Endothelial cell of umbilical vein (primary cell): ENCODE measurements around the gene SOX5.

ENCODE experiments used
- EZH2 ChIP-seq: IDR thresholded peaks from 2 replicates; pipeline ENCODE4 v1.6.1; 2012; ENCODE audit warnings: borderline replicate concordance, low read depth, mild to moderate bottlenecking, moderate library complexity, low read length, inconsistent platforms; ENCODE audit not compliant: severe bottlenecking
- FOS ChIP-seq: IDR thresholded peaks from 2 replicates; pipeline ENCODE4 v1.6.1; 2011; ENCODE audit warnings: mild to moderate bottlenecking, low read length, moderate library complexity, borderline replicate concordance; ENCODE audit not compliant: insufficient read depth
- MAX ChIP-seq: IDR thresholded peaks from 2 replicates; pipeline ENCODE4 v1.6.1; 2011; ENCODE audit not compliant: insufficient read depth, insufficient read length
- MYC ChIP-seq: IDR thresholded peaks from one replicate; pipeline ENCODE4 v1.6.1; 2011; ENCODE audit warnings: mild to moderate bottlenecking, low read depth, low read length
- POLR2A ChIP-seq: IDR thresholded peaks from 2 replicates; pipeline ENCODE4 v1.6.1; 2012; ENCODE audit warnings: low read depth, mild to moderate bottlenecking, control low read depth, low read length
- POLR2AphosphoS5 ChIP-seq: IDR thresholded peaks from 2 replicates; pipeline ENCODE4 v1.6.1; 2012; ENCODE audit warnings: low read depth, mild to moderate bottlenecking, control low read depth, low read length, moderate library complexity; ENCODE audit not compliant: insufficient read depth
- TF ChIP-seq, protein P1 (sequence below), 2 donors: IDR thresholded peaks; 1 replicate in 1 of 2; 2 replicates in 1 of 2; pipeline ENCODE4 v1.5.1; 2011; ENCODE audit warnings: low read length in 2 of 2, mild to moderate bottlenecking in 2 of 2, moderate library complexity in 2 of 2, control low read depth in 1 of 2, inconsistent platforms in 1 of 2, low read depth in 1 of 2; ENCODE audit not compliant: insufficient read depth in 1 of 2; ENCODE audit errors: extremely low read depth in 1 of 2

GRCh38 chr12:23941780-23942179 lies 7.7 kb downstream of the SOX5 start:
- TF ChIP-seq, protein P1, sequence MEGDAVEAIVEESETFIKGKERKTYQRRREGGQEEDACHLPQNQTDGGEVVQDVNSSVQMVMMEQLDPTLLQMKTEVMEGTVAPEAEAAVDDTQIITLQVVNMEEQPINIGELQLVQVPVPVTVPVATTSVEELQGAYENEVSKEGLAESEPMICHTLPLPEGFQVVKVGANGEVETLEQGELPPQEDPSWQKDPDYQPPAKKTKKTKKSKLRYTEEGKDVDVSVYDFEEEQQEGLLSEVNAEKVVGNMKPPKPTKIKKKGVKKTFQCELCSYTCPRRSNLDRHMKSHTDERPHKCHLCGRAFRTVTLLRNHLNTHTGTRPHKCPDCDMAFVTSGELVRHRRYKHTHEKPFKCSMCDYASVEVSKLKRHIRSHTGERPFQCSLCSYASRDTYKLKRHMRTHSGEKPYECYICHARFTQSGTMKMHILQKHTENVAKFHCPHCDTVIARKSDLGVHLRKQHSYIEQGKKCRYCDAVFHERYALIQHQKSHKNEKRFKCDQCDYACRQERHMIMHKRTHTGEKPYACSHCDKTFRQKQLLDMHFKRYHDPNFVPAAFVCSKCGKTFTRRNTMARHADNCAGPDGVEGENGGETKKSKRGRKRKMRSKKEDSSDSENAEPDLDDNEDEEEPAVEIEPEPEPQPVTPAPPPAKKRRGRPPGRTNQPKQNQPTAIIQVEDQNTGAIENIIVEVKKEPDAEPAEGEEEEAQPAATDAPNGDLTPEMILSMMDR (IDR thresholded peaks at IDR 0.05; ENCODE audit: extremely low read depth in 1 of 2, insufficient read depth in 1 of 2, low read depth in 1 of 2, low read length in 2 of 2): no peak
- TF ChIP-seq MAX (no peak), POLR2AphosphoS5 (no peak), EZH2 (no peak), FOS (no peak), POLR2A (no peak), MYC (no peak)
